GM21825 (cell line): Measurements from ENCODE around the gene DIPK1B.
"Not testable (repeated sequence)": the region's sequence is repeated elsewhere in the genome, so short reads cannot be mapped to it uniquely, and the experiment has no call there.

Experiments
- ATAC-seq: cut with Tn5 transposase; IDR thresholded peaks from one replicate; pipeline ENCODE4 v1.9.1; 2021; ENCODE audit warnings: mild to moderate bottlenecking, moderate library complexity; ENCODE audit not compliant: unreplicated experiment

Gene DIPK1B

DNA sequence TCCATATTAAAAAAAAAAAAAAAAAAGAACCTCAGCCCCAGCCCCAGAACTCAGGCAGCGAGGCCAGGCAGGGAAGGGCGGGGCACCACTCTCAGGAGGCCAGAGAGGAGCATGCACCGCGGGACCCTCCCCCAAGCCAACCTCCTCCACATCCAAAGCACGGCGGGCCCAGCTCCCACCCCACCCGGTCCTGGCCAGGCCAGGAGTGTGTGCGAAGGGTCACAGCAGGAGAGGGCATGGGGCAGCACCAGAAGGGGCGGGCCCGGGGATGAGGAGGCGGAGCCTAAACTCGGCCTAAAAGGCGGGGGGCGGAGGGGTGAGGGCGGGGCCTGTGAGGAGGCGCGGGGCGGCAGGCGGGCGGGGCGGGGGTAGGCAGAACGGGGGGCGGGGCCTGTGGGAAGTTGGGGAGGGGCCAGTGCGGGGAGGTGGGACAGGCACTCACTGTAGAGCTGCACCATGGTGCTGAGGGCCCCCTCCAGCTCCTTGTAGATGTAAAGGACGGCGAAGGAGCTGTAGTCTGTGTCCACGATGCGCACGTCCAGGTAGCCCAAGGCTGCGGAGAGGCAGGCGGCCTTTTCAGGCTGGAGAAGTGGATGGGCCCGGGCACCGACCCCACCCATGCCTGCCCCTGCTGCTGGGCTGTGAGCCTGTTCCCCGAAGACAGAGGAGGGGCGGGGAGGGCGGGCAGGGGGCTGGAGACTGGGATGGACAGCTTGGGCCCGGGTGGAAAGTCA is 50.7 kb downstream of the DIPK1B start:
- ATAC-seq = no peak

DNA sequence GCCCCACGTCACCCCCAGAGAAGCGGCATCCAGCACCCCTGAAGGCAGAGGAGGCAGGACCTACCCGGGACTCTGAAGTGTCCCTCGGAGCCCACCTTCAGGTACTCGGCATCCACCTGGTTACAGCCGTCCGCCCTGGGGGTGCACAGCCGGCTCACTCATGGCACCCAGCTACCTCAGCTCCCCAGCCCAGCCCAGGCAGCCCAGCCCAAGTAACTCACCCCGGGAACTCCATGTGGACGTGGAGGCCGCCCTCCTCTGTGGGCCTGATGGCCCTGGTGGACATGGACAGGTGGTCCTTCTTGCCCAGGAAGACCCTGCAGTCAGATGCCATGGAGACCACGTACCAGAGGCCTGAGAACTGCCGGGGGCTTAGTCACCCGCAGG is 51.3 kb downstream of the DIPK1B start:
- ATAC-seq = no peak

DNA sequence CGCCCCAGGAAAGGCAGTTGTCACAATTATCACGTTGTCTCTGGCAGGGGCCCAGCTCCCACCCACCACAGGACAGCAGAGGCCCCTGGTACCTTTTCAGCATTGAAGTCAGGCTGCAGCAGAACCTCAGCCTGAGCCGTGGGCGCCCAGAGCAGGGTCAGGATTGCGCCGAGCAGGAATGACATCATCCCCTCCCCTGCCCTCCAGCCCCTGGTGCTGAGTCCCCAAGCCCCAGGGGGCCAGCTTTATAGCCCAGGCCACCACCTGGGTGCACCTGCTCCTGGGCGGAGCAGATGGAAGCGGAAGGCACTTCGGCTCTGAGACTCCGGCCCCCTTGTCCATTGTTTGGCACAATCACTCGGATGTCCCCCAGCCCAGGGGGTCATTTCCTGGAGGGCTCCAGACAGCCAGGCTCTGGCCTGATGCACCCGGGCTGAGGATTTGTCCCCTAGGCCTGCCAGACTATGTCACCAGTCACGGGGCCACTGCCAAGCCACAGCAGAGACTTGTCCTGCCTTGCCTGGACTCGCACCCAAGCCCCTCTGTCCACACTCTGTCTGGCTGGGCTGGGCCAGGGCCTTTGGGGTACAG is 52.0 kb downstream of the DIPK1B start, which contains the start of gene LCN15:
TSS of gene LCN15 (minus strand) at position 218 of the 591 bp plus-strand sequence. CDS start at position 188, 30 bp downstream.
- ATAC-seq = no peak

DNA sequence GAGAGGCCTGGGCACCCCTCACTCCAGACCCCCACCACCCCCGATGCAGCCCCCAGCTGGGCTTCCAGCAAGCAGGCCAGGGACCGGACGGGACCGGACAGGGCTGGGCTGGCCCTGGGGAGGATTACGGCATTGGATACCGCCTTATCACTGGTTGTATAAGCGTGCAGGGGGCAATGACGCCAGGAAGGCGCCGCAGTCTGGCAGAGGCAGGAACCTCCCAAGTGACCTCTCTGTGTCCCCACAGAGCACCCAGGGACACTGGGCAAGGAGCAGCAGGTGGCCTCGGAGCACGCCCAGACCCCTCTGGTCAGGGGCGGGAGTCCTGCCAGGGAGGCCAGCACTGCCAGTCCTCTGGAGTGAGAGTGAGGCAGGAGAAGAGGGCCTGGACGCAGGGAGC is 52.7 kb downstream of the DIPK1B start:
- no peak for ATAC-seq

DNA sequence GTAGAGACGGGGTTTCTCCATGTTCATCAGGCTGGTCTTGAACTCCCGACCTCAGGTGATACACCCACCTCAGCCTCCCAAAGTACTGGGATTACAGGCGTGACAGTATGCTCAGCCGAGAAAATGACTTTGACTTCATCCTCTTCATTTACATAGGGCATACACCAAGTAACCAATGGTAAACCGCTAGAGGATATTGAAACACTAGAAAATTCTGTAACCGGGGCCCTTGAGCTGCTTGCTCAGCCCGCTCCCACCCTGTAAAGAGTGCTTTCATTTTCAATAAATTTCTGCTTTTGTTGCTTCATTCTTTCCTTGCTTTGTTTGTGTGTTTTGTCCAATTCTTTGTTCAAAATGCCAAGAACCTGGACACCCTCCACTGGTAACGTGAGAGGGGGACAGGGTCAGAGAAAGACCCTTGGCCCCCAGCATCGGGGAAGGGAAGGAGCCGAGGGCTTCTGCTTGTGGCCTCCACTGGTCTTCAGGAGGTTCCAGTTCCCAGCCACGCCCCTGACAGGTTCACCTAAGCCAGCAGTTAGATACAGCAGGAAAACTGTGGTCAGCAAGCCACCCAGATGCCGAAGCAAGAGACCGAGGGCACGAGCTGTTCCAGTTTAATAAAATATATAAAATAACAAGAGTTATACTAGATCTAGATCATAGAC is 53.5 kb downstream of the DIPK1B start:
- peak; percentile 45 for ATAC-seq

DNA sequence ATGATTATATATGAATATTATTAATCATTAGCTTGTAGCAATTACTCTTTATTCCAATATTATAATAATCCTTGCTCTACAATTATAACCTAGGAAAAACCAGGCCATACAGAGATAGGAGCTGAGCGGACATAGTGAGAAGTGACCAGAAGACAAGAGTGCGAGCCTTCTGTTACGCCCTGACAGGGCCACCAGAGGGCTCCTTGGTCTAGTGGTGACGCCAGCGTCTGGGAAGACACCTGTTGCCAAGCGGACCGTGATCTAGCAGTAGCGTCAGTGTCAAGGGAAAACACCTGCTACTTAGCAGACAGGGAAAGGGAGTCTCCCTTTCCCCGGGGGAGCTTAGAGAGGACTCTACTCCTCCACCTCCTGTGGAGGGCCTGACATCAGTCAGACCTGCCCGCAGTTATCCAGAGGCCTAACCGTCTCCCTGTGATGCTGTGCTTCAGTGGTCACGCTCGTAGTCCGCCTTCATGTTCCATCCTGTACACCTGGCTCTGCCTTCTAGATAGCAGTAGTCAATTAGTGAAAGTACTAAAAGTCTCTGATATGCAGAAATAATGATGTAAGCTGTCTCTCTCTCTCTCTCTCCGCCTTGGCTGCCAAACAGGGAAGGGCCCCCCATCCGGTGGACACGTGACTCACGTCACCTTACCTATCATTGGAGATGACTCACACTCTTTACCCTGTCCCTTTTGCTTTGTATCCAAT is 54.2 kb downstream of the DIPK1B start:
- ATAC-seq = not testable (repeated sequence)

DNA sequence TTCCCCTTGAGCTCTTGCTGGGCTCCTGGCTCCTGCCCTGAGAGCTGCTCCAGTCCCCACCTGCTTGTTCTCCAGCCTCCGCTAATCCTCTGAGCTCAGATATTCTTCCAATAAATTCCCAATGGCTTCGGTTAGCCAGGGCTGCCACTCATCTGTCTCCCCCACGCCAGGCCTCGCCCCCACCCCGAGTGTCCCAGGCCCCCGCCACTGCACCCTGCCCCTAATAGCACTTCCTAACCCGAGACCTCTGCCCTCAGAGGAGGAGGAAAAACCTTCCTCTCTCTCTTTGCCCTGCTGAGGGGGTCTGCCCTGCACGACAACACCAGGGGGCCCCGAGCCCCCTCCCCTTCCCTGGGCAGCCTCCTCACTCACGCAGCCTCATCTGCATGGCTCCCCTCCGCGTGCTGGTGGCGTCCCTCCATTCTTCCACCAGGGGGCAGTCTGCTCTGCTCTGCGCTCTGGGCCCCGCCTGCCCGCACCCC is 57.4 kb downstream of the DIPK1B start:
- no peak for ATAC-seq

DNA sequence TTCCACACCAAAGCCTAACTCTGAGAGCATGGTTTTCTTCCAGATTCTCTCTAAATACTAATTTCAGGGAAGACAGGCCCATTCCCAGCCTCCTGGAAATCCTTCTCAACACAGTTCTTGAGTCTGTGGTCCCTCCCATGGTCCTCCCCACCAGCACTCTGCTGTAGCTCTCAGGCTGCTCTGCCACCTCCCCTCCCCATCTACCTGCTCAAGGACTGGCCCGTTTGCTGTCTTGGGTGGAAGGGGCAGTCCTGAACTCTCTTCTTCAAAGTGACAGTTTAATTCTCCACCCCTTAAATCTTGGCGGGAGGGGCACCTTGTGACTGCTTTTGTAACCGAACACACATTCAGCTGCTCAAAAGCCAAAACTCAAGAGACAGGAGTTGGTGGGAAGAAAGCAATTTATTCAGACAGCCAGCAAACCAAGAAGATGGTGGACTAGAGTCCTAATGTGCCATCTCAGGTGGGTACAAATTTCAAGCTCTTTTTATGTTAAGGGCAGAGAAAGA is 59.6 kb downstream of the DIPK1B start:
- ATAC-seq = no peak

DNA sequence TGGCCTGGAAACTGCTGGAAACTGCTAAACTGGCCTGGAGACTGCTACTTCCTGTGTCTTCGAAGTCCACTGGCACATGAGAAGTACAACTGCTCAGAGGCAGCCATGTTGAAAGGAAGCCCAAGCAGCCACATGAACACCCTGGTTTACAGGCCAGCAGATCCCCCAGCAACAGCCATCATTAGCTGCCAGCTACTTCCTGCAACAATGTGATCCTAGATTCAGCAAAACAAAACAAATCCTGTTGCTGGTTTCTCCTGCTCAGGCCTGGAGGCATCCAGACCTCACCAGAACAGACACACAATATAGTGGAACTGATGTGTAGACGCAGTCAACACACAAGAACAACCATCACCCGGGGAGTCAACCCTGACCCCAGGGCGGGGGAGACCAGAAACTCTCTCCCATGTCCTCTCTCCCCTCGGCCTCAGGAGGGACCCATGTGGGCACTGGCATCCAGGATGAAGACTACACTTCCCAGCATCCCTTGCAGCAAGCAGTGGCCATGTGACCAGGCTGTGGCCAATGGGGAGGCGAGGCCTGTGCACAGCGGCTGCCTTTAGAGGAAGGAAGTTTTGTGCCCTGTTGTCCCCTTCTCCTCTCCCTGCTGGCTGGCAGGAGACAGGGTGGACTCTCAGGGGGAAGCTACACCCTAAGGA is 61.1 kb downstream of the DIPK1B start:
- no peak for ATAC-seq
